Tibial nerve (tissue), 3 donors: Measurements from ENCODE around the gene CCL2.

Experiments
- CTCF ChIP-seq, 5 experiments: fragments of 200-600 bp in 3 of 5; fragments of 450-650 bp in 2 of 5; sonication (generic) in 3 of 5; IDR thresholded peaks; one replicate each; pipeline ENCODE4 v1.5.1; 2016 to 2019; ENCODE audit warnings: antibody characterized with exemption in 5 of 5, mild to moderate bottlenecking in 3 of 5, moderate library complexity in 2 of 5
- POLR2A ChIP-seq, 2 donors: fragments of 450-650 bp; IDR thresholded peaks; one replicate each; pipeline ENCODE4 v1.6.1; 2017; ENCODE audit warnings: antibody characterized with exemption in 2 of 2, mild to moderate bottlenecking in 2 of 2, moderate library complexity in 2 of 2

GRCh38 chr17:34218748-34219147 is 36.3 kb upstream of the CCL2 start:
- TF ChIP-seq CTCF (IDR thresholded peaks at IDR 0.05) = no peak
- no peak for TF ChIP-seq POLR2A (IDR thresholded peaks at IDR 0.05)
